Subcutaneous adipose tissue (tissue), 4 donors: ENCODE data around the gene WSB2. TPM values are rescaled to one million over a fixed set of nuclear protein-coding genes. Genes with fewer than 3 reads are reported as not detected.

Experiments used
- total RNA-seq, 4 donors: library from RNA; depleted of rRNA; stranded (reverse); fragments of >200 nt; gene quantifications; one replicate each; pipeline ENCODE4 v1.1.0, GENCODE V29; 2016
- TF ChIP-seq, protein P1 (sequence below): fragments of 450-650 bp; IDR thresholded peaks from one replicate; pipeline ENCODE4 v1.5.1; 2016; ENCODE audit warnings: low read depth, mild to moderate bottlenecking, control low read depth, antibody characterized with exemption, moderate library complexity

WSB2 gene
- total RNA-seq, 4 donors from 2014 or later: 52.7 to 88.9 (median 58.8) TPM

DNA sequence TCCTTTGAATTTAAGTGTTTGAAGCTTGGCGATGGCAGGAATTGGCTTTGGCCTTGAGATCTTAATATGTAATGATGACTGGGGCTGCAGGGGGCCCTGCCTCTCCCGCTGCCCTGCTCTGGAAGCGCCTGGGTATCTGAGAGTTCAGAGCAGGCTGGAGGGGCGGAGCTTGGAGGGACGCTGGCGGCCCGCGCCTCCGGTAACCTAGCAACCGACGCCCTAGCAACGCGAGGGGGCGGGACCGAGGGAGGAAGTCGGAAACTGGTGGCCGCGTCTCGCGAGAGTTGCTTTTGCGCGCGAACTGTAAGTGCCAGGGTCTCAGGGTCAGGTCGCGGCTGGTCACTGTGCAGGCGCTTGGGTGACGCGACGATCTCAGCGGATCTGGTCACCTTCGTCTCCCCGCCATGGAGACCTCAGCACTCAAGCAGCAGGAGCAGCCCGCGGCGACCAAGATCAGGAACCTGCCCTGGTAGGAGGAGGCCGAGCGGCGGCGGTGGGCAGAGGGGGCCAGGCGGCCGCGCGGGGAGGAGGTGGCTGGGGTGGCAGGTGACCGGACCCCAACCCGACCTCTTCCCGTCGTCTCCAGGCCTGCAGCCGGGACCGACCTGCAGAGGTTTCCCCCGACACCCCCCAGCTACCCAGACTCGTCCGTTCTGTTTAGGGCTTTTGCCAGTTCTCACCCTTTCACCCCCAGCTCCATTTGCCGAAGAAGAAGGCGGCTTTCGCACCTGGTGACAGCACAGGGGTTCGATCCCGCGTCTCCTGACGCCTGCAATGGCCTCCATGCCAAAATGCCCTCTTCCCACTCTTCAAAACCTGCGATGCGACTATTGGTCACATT is 44.3 kb downstream of the WSB2 start, which contains the start of gene RFC5:
TSS of gene RFC5 (plus strand) at position 280 of the 841 bp plus-strand sequence. CDS start at position 405, 125 bp downstream.
- TF ChIP-seq, protein P1, sequence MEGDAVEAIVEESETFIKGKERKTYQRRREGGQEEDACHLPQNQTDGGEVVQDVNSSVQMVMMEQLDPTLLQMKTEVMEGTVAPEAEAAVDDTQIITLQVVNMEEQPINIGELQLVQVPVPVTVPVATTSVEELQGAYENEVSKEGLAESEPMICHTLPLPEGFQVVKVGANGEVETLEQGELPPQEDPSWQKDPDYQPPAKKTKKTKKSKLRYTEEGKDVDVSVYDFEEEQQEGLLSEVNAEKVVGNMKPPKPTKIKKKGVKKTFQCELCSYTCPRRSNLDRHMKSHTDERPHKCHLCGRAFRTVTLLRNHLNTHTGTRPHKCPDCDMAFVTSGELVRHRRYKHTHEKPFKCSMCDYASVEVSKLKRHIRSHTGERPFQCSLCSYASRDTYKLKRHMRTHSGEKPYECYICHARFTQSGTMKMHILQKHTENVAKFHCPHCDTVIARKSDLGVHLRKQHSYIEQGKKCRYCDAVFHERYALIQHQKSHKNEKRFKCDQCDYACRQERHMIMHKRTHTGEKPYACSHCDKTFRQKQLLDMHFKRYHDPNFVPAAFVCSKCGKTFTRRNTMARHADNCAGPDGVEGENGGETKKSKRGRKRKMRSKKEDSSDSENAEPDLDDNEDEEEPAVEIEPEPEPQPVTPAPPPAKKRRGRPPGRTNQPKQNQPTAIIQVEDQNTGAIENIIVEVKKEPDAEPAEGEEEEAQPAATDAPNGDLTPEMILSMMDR: no peak

DNA sequence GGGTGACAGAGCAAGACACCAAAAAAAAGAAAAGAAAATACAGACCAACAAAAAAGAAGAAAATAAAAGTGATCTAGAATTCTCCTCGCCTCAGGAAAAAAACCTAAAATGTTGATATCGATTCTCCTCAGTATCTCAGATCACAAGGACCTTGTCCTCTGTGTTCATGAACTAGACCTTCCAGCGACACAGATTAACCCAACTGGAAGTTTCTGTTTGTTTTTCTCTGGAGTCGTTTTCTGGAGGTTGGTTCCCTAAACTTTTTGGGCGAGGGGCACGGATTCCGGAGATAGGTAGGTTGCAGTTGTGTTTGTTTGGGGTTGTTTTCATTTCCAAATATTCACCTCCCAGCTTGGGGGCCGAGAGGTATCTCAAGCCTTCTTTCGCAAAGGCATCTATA is 45.0 kb downstream of the WSB2 start:
- TF ChIP-seq, protein P1: no peak

DNA sequence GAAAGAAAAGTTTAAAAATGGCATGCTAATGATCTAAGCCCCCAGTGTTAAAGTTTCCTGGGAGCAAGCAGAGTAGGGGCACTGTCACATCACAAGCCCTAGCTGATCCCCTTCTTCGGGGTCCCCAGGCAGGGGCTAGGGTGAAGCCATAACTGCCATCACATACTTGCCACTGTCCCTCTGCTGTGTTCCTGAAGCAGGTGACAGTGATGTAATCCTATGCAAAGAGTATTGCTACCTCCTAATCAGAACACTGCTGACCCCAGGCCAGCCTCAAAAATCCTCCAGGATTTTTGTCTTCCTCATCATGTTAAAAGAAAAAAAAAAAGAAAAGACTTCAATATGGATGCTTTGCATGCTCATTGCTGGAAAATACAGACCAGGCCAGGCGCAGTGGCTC is 45.7 kb downstream of the WSB2 start:
- TF ChIP-seq, protein P1: no peak

DNA sequence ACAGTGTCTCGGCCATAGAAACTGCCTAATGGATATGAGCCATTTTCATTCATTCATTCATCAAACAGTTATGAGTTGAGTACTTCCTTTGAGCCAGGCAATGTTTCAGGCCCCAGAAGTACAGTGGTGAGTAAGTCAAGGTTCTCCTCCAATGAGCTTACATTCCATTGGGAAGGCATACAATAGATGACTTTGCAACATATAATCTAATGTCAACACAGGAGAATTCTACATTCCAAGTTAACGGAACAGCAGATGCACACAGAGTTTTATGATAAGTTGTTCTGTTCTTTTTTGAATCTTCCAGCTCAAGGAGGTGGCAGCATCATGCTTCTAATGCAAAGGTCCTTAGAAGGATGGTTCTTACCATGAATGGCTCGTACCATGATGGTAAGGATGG is 47.7 kb downstream of the WSB2 start:
- TF ChIP-seq, protein P1: no peak

DNA sequence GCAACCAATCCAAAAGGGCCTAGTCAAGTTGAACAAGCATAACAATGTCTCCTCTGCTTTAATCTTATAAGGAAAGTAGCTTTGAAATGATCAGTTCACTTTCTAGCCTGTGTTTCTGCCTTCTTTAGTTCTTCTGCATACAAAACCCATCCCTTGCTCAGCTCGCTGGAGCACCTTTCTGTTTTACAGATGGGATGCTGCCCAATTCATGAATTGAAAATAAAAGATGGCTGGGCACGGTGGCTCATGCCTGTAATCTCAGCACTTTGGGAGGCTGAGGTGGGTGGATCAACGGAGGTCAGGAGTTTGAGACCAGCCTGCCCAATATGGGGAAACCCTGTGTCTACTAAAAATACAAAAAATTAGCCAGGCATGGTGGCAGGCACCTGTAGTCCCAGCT is 49.0 kb downstream of the WSB2 start:
- TF ChIP-seq, protein P1: no peak

DNA sequence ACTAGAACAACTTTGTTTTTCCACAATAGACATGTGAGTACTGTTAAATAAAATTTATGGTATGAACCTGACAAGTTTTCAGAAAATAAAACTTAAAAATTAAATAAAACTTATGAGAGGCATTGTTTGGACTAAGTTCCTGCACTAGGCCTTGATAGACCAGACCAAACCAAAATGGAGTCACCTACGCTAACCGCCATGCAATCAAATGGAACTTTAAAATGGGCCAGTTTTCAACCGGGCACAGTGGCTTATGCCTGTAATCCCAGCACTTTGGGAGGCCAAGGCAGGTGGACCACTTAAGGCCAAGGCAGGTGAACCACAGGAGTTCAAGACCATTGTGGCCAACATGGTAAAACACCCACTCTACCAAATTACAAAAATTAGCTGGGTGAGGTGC is 49.6 kb downstream of the WSB2 start:
- TF ChIP-seq, protein P1: no peak

DNA sequence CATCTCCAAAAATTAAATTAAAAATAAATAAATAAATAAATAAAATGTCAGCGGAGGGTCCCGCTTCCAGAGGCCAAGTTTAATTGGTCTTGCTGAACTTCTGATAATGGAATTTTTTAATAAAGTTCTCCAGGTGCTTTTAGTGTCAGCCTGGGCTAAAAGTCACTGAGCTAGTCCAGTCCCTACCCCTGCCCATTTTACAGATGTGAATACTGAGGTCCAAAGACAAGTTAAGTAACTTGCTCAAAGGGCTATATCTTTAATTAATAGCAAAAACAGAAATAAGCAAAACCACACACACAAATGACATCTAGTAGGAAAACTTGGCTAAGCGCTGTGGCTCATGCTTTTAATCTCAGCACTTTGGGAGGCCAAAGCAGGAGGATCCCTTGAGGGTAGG is 50.1 kb downstream of the WSB2 start:
- TF ChIP-seq, protein P1: no peak
